PC-9 (cell line): ENCODE measurements around the gene HES5. TPM values are rescaled to one million over a fixed set of nuclear protein-coding genes. Genes with fewer than 3 reads are reported as not detected.

Experiments used
- BruUV-seq: library from RNA; stranded (reverse); fragments of 400-500 nt; replicated peaks from 2 replicates; lab custom pipeline; 2021; lab: Mats Ljungman, UMichigan
- CTCF ChIA-PET: fragments of 300-600 bp; sonication (Branson Sonifier 250); formaldehyde crosslinking; loops from one replicate; lab custom pipeline; 2022; ENCODE audit warnings: antibody characterized with exemption; lab: Charles Lee
- POLR2A ChIA-PET: fragments of 300-600 bp; sonication (Branson Sonifier 250); formaldehyde crosslinking; loops from one replicate; lab custom pipeline; 2022; ENCODE audit warnings: antibody characterized with exemption; ENCODE audit not compliant: unreplicated experiment; lab: Charles Lee
- DNase-seq, 2 experiments: peaks; one replicate each; pipeline versions ENCODE4 v3.0.0 to v3.0.0-alpha.2; 2015 to 2022; ENCODE audit warnings: mixed read lengths in 1 of 2
- H2AFZ ChIP-seq: fragments of 200-600 bp; sonication (generic); 2 replicates; pipeline ENCODE4 v1.8.1; 2017; ENCODE audit warnings: antibody characterized with exemption
- H3F3A ChIP-seq: fragments of 200-600 bp; sonication (generic); 2 replicates; pipeline ENCODE4 v1.8.1; 2017; ENCODE audit warnings: antibody characterized with exemption, mild to moderate bottlenecking, low read depth; ENCODE audit not compliant: insufficient read depth
- H3K27ac ChIP-seq: fragments of 200-600 bp; sonication (generic); 2 replicates; pipeline ENCODE4 v1.6.1; 2016; ENCODE audit warnings: mixed run types
- H3K27me3 ChIP-seq: fragments of 200-600 bp; sonication (generic); 2 replicates; pipeline ENCODE4 v1.6.1; 2016; ENCODE audit warnings: low read depth, mixed run types; ENCODE audit not compliant: insufficient read depth
- H3K36me3 ChIP-seq: fragments of 200-600 bp; sonication (generic); 2 replicates; pipeline ENCODE4 v1.6.1; 2016; ENCODE audit warnings: low read depth, mixed run types
- H3K4me1 ChIP-seq: fragments of 200-600 bp; sonication (generic); replicated peaks from 2 replicates; pipeline ENCODE4 v1.6.1; 2016; ENCODE audit warnings: mixed run types; ENCODE audit not compliant: insufficient read depth
- H3K4me2 ChIP-seq: fragments of 200-600 bp; sonication (generic); 2 replicates; pipeline ENCODE4 v1.6.1; 2017; ENCODE audit warnings: mixed run types
- H3K4me3 ChIP-seq: fragments of 200-600 bp; sonication (generic); 2 replicates; pipeline ENCODE4 v1.6.1; 2016; ENCODE audit warnings: mixed run types
- H3K79me2 ChIP-seq: fragments of 200-600 bp; sonication (generic); 2 replicates; pipeline ENCODE4 v1.6.1; 2017; ENCODE audit warnings: low read depth, mixed run types
- H3K9me2 ChIP-seq: fragments of 200-600 bp; sonication (generic); 2 replicates; pipeline ENCODE4 v1.8.1; 2017; ENCODE audit warnings: mild to moderate bottlenecking; ENCODE audit not compliant: insufficient read depth
- H3K9me3 ChIP-seq: fragments of 200-600 bp; sonication (generic); 2 replicates; pipeline ENCODE4 v1.8.1; 2016; ENCODE audit warnings: low read depth; ENCODE audit not compliant: insufficient read depth
- H4K20me1 ChIP-seq: fragments of 200-600 bp; sonication (generic); 2 replicates; pipeline ENCODE4 v1.8.1; 2017; ENCODE audit not compliant: insufficient read depth
- EZH2 ChIP-seq: fragments of 200-600 bp; sonication (generic); IDR thresholded peaks from 2 replicates; pipeline ENCODE4 v1.8.0; 2017; ENCODE audit warnings: antibody characterized with exemption, low read depth
- intact Hi-C: fragments of 100-400 bp; cut with micrococcal nuclease; formaldehyde crosslinking; loops from one replicate; pipeline ENCODE4 v1.10.0; 2022; ENCODE audit not compliant: unreplicated experiment
- total RNA-seq: library from RNA; stranded (reverse); gene quantifications from 2 replicates; pipeline ENCODE4 v1.2.3, GENCODE V29; 2021
- TF ChIP-seq, protein P1 (sequence below): fragments of 200-600 bp; sonication (generic); conservative IDR thresholded peaks from 2 replicates; pipeline ENCODE4 v1.6.1; 2017; ENCODE audit warnings: mixed run types, antibody characterized with exemption, mild to moderate bottlenecking, moderate library complexity

The HES5 gene
- total RNA-seq, 1 experiment from 2014 or later = not detected

DNA sequence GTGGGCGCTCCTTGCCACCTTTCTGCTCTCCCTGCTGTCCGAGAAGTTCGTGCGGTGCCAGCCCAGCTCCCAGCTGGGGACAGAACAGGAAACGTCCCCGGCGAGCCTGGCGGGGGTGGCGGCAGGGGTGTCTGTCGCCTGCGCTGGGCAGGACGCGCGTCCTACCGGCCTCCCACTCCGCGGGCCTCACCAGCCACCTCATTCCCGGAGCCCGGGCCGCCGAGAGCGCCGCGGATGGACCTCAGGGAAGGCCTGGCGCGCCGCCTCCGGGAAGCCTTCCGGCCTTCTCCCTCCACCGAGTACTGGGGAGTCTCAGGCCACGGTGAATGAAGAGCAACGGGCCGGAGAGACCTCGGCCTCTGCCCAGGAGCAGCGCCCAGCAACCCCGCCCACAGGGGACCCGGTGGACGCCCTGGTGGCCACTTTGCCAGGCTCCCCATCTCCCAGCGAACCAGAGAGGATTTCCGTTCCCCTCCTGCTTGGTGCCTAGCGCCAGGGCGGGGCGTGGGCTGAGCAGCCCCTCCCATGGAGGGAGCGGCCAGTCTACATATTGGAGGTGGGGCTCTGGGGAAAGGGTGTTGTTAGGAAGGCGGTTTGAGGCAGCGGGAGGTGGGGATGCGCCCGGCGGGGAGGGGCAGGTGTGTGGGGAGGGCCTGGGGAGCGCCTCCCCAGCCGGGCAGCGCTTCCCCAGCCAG, 16.6 kb upstream of the HES5 start:
- H3K4me1 ChIP-seq = peaks cover 34% of the 10 kb centered on the region
- ChIA-PET POLR2A (interaction anchor here (0.8 to 1.2 kb wide), 3 partner anchors 20 to 347 kb away, joined by 5 to 16 read pairs (median 6); partner anchors contain the start of gene PANK4), CTCF (interaction anchor here (0.6 kb wide), 1 partner anchor 39 kb away, joined by 4 read pairs; no protein-coding TSS in a partner anchor)
- no peaks in the 10 kb centered on the region for H3K36me3 ChIP-seq
- peaks cover 27% of the 10 kb centered on the region; the same call in 1 of the 2 replicates for H3F3A ChIP-seq
- no peak for TF ChIP-seq EZH2
- TF ChIP-seq, protein P1, sequence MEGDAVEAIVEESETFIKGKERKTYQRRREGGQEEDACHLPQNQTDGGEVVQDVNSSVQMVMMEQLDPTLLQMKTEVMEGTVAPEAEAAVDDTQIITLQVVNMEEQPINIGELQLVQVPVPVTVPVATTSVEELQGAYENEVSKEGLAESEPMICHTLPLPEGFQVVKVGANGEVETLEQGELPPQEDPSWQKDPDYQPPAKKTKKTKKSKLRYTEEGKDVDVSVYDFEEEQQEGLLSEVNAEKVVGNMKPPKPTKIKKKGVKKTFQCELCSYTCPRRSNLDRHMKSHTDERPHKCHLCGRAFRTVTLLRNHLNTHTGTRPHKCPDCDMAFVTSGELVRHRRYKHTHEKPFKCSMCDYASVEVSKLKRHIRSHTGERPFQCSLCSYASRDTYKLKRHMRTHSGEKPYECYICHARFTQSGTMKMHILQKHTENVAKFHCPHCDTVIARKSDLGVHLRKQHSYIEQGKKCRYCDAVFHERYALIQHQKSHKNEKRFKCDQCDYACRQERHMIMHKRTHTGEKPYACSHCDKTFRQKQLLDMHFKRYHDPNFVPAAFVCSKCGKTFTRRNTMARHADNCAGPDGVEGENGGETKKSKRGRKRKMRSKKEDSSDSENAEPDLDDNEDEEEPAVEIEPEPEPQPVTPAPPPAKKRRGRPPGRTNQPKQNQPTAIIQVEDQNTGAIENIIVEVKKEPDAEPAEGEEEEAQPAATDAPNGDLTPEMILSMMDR = no peak
- intact Hi-C loops = loop anchor here (1.0 to 10.0 kb wide), 3 partner anchors 88 to 351 kb away; no protein-coding TSS in a partner anchor
- H3K9me2 ChIP-seq = no peaks in the 10 kb centered on the region
- peak overlapping the region; percentile 84 for H2AFZ ChIP-seq
- peak overlapping the region; percentile 94 for H3K4me2 ChIP-seq
- H3K4me3 ChIP-seq = peak overlapping the region; percentile 87
- H3K9me3 ChIP-seq = no peaks in the 10 kb centered on the region
- peak; percentile 87 to 93 for DNase-seq
- peak overlapping the region; percentile 45 for H3K27ac ChIP-seq
- H3K27me3 ChIP-seq = no peaks in the 10 kb centered on the region
- no peaks in the 10 kb centered on the region for H4K20me1 ChIP-seq
- no peaks in the 10 kb centered on the region for H3K79me2 ChIP-seq
- BruUV-seq = TSS peak; percentile 73

- Histone ChIP-seq H3K4me1 (peaks cover 41% of the 10 kb centered on the region), H3K4me2 (peak overlapping the region; percentile 94), H3K27ac (peak overlapping the region; percentile 45), H4K20me1 (no peaks in the 10 kb centered on the region), H3F3A (peaks cover 32% of the 10 kb centered on the region; the same call in 1 of the 2 replicates), H3K9me2 (no peaks in the 10 kb centered on the region), H2AFZ (peak overlapping the region; percentile 84), H3K27me3 (no peaks in the 10 kb centered on the region), H3K9me3 (no peaks in the 10 kb centered on the region), H3K36me3 (no peaks in the 10 kb centered on the region), H3K4me3 (peak overlapping the region; percentile 87), H3K79me2 (no peaks in the 10 kb centered on the region)
- TF ChIP-seq, protein P1 = no peak
- no peak for TF ChIP-seq EZH2
- POLR2A ChIA-PET = interaction anchor here (0.7 to 1.2 kb wide), 3 partner anchors 11 to 347 kb away, joined by 4 to 16 read pairs (median 6); partner anchors contain the start of gene PANK4
- CTCF ChIA-PET = no interaction called here
- intact Hi-C loops = loop anchor here (2.0 to 10.0 kb wide), 2 partner anchors 87 to 99 kb away; no protein-coding TSS in a partner anchor
- DNase-seq = peak; percentile 74 to 90
- no TSS peak for BruUV-seq
Measured at GRCh38 chr1:2545754-2546514, 15.9 kb upstream of the HES5 start.
